ENCODE results near the gene FBLN2. TPM values are rescaled to one million over a fixed set of nuclear protein-coding genes. Genes with fewer than 3 reads are reported as not detected.
A peak's percentile ranks its signal among the peaks of the same experiment; 100 is the strongest.

Gene FBLN2
- total RNA-seq, 1 donor from 2014 or later: 64.6 TPM

GRCh38 chr3:13629644-13630043, 80.7 kb downstream of the FBLN2 start:
- no peak for DNase-seq (ENCODE audit: low spot score)
- intact Hi-C loops (cut with DNase I): no loop called here

DNA sequence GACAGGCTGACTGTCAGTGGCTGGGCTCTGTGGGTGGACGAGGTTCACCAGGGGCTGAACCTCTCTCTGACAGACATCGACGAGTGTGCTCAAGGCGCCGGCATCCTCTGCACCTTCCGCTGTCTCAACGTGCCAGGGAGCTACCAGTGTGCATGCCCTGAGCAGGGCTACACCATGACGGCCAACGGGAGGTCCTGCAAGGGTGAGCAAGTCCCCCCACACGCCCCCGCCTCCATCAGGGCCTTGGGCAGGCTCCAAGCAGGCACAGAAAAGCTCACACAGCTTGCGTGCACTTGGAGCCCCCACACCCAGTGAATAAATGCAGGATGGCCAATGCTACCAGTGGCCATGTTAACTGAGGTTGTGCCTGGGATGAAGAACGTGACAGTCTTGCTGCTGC, 82.3 kb downstream of the FBLN2 start:
- no peak for DNase-seq (ENCODE audit: low spot score)
- intact Hi-C loops (cut with DNase I): no loop called here

DNA sequence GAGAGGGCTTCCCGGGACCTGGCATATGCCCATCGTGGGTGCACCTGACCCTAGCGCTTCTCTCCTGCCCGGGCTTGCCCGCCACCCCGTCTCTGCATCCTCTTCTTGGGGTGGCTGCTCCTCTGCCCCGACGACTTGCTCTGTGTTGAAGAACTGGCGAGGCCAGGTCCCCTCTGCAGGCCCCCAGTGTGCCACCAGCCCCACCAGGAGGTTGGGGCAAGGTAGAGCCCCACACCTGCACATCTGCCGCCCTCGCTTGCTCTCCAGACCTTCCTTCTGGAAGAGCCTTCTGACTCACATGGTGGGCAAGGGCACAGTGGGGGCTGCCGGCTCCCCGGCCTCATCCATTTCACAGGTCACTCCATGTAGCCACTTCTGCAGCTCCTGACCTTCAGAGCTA, 84.3 kb downstream of the FBLN2 start:
- intact Hi-C loops (cut with DNase I): no loop called here
- DNase-seq (ENCODE audit: low spot score): no peak

- intact Hi-C loops (cut with DNase I): no loop called here
- DNase-seq (ENCODE audit: low spot score): no peak
Measured at GRCh38 chr3:13634151-13634550, 85.2 kb downstream of the FBLN2 start.

DNA sequence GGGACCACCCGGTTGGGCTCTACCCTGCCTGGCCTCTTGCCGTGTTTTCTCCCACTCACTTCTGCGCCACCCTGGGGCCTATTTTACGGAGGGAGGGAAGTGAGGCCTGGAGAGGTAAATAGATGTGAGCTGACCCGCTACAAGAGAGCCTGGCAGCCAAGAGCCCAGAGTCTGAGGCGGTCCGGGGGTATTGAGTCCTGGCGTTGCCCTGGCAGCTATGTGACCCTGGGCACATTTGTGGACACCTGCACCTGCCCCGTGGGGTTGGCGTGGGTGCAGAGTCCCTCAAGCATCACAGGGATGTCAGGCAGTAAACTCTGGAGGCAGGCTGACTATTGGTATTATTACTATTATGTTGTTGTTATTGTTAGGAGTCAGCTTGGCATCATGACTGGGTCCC, 85.7 kb downstream of the FBLN2 start:
- intact Hi-C loops (cut with DNase I): no loop called here
- DNase-seq (ENCODE audit: low spot score): no peak

GRCh38 chr3:13636186-13636585, 87.3 kb downstream of the FBLN2 start:
- intact Hi-C loops (cut with DNase I): no loop called here
- no peak for DNase-seq (ENCODE audit: low spot score)

DNA sequence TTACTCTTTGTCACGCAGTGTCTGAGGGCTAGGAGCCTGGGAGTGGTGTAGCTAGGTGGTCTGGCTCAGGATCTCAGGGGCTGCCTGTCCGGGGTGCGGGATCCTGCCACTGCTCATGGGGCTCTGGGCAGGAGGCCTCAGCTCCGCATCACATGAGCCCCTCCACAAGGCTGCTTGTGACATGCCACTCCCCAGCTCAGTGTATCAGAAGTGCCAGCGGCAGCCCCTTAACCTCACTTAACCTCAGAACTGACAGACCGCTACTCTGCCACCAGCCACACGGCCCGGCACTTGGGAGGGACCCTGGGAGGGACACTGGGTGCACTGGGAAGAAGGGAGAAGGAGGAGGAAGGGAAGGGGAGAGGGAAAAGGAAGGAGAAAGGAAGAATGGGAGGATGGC, 87.9 kb downstream of the FBLN2 start:
- DNase-seq (ENCODE audit: low spot score): no peak
- intact Hi-C loops (cut with DNase I): no loop called here

- intact Hi-C loops (cut with DNase I): no loop called here
- no peak for DNase-seq (ENCODE audit: low spot score)
Measured at GRCh38 chr3:13637311-13637891, 88.5 kb downstream of the FBLN2 start.

DNA sequence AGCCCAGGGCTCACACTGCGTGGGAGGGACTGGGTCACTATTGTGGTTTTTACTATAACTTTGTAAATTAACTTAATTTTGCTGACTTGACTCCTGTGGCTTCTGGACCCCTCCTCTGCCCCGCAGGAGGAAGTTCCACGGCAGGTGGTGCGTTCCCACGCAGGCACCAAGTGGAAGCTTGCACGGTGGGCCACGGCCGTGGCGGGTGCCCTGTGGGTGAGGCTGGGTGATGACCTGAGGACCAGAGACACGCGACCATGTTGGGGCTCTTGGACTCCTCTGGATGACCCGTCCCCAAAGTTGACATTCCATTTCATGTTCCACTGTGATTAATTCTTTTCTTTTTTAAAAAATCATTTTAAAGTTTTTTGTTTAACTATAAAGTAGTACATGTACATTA, 89.0 kb downstream of the FBLN2 start:
- intact Hi-C loops (cut with DNase I): no loop called here
- no peak for DNase-seq (ENCODE audit: low spot score)

DNA sequence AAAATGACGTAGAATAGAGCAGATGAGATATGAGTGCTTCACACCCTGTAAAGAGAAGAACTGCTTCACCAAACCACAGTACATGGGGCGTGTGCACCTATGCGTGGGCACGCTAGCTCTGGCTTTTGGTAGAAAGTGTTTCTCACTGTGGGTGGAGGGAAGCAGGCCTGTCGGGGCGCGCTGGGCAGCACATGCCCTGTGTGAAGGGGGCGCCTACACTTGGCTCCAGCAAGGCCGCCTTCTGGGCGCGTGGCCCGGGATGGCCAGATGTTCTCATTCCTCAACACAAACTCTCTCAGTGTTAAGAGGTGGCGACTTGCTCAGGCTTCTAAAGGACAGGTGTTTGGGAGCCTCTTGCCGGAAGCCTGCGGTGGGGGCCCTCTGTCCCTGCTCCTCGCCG, 90.0 kb downstream of the FBLN2 start:
- DNase-seq (ENCODE audit: low spot score): no peak
- intact Hi-C loops (cut with DNase I): no loop called here

DNA sequence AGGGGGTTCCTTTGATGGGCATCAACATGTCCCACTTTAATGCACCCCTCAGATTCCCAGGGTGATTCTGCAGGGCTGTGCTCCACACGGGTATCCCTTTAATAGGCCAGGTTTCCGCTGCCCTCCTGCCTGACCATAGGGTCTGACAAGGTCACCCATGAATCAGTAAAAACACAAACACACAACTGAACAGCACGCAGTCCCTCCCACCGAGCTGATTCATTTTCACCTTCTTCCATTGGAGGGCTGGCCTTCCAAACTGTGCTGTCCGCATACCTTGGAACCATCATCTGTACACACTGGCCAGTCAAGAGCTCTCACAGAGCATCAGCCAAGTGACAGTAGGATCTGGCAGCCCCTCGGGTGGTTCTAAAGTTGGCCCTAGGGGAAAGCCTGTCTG, 93.7 kb downstream of the FBLN2 start:
- intact Hi-C loops (cut with DNase I): no loop called here
- no peak for DNase-seq (ENCODE audit: low spot score)

DNA sequence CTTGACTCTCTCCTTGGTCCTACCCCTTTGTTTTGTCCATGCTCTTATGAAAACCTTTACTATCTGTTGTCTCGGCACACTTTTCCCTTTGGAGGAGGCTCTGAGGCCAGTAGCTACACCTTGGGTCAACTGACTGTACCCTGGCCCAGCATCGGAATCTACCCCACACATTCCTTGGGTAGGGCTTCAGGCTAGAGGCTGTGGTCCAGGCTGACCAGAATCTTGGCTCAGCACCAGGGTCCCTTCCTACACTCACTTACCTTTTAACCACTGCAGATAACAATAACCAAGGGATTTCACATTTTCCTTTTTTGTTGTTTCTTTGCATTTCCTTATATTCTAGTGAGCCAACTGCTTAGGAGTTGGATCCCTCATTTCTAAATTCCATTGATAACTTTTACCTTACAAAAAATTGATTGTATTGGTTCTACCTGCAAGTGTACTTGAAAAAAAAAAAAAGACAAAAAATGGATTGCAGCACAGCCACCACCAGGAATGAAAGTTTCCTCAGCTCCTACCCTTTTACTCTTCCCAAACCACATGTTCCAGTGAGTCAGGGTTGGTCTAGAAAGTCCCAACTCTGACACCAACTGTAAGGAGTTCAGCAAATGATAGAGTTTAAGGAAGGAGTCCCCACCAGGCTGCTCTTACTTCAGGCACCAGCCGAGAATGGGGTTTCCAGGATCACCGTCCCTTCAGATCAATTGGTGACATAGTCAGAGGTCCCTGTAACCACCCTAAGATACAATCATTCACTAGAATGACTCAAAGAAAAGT, 95.6 kb downstream of the FBLN2 start:
- intact Hi-C loops (cut with DNase I): loop anchor here (5.0 kb wide), 1 partner anchor 552 kb away; no protein-coding TSS in a partner anchor
- no peak for DNase-seq (ENCODE audit: low spot score)

GRCh38 chr3:13645801-13646637, 97.1 kb downstream of the FBLN2 start:
- no peak for DNase-seq (ENCODE audit: low spot score)
- intact Hi-C loops (cut with DNase I): loop anchor here (5.0 kb wide), 1 partner anchor 554 kb away; no protein-coding TSS in a partner anchor

DNA sequence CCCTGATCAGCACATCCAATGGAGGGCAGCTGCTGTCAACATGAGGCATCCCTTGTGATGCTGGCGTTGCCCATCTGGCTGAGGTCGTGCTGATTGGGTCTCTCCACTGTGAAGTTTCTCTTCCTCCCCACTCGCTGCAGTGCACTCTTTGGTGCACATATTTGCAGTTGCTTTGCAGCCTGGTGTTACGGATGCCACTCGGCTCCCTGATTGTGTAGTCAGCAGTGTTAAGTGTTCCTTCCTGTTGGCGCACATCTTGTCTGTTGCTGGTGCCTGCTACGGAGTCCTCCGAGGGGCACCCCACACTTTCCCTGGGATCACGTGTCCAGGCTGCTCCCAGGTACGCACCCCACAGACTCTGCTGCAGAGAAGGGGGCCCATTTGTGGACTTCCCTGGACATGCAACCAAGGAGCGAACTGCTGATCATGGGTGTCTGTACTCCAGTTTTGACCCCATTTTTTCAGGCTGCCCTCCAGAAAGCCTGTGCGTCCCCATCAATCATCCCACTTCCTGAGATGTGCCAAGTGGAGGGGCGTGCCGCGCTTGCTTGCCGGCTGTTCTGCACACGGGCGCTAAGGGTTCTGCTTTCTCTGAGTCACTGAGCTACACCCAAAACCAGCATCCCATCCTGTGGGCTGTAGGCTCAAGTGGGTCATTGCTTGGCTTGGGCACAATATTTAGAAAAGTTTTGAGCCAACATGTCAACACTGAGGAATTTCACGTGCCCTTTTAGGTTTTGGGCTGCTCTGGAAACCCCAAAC, 98.6 kb downstream of the FBLN2 start:
- DNase-seq (ENCODE audit: low spot score): no peak
- intact Hi-C loops (cut with DNase I): loop anchor here (1.0 to 5.0 kb wide), 2 partner anchors 151 to 555 kb away; no protein-coding TSS in a partner anchor

- intact Hi-C loops (cut with DNase I): loop anchor here (1.0 to 5.0 kb wide), 2 partner anchors 152 to 556 kb away; no protein-coding TSS in a partner anchor
- DNase-seq (ENCODE audit: low spot score): peak; percentile 86
Measured at GRCh38 chr3:13648060-13649001, 99.4 kb downstream of the FBLN2 start.

- peak; percentile 90 for DNase-seq (ENCODE audit: low spot score)
- intact Hi-C loops (cut with DNase I): loop anchor here (10.0 kb wide), 1 partner anchor 474 kb away; the partner anchor contains the start of genes CHCHD4 and TMEM43
Measured at GRCh38 chr3:13650210-13651056, 101.5 kb downstream of the FBLN2 start.

- DNase-seq (ENCODE audit: low spot score): no peak
- intact Hi-C loops (cut with DNase I): loop anchor here (10.0 kb wide), 1 partner anchor 474 kb away; the partner anchor contains the start of genes CHCHD4 and TMEM43
Measured at GRCh38 chr3:13651057-13651400, 102.1 kb downstream of the FBLN2 start.

Measured in cardiac septum (tissue), 1 donor.